CD8-positive, alpha-beta memory T cell (primary cell): Measurements from ENCODE around the gene KLHL22. TPM values are rescaled to one million over a fixed set of nuclear protein-coding genes. Genes with fewer than 3 reads are reported as not detected.
A peak's percentile ranks its signal among the peaks of the same experiment; 100 is the strongest.
"Not testable (repeated sequence)": the region's sequence is repeated elsewhere in the genome, so short reads cannot be mapped to it uniquely, and the experiment has no call there.

Experiments used
- CTCF ChIA-PET: fragments of 350-600 bp; sonication (Branson Sonifier 250); formaldehyde crosslinking; loops from one replicate; lab custom pipeline; 2021; ENCODE audit warnings: antibody characterized with exemption; lab: Charles Lee
- POLR2A ChIA-PET: fragments of 350-600 bp; sonication (Branson Sonifier 250); formaldehyde crosslinking; loops from one replicate; lab custom pipeline; 2021; ENCODE audit warnings: antibody characterized with exemption; lab: Charles Lee
- DNase-seq, 5 donors: peaks; one replicate each; pipeline versions ENCODE4 v3.0.0 to v3.0.0-alpha.2; 2020 to 2022; ENCODE audit warnings: mixed read lengths in 1 of 5
- H3K27ac ChIP-seq: one replicate; pipeline ENCODE4 v1.7.0; 2013; ENCODE audit warnings: low read depth, mild to moderate bottlenecking, low read length, moderate library complexity
- H3K27me3 ChIP-seq: 2 replicates; pipeline ENCODE4 v1.7.0; 2013; ENCODE audit warnings: low read length, mild to moderate bottlenecking; ENCODE audit not compliant: insufficient read depth, poor library complexity, severe bottlenecking
- H3K36me3 ChIP-seq: 2 replicates; pipeline ENCODE4 v1.7.0; 2013; ENCODE audit warnings: mild to moderate bottlenecking, low read length, moderate library complexity; ENCODE audit not compliant: insufficient read depth
- H3K4me1 ChIP-seq: 2 replicates; pipeline ENCODE4 v1.7.0; 2013; ENCODE audit warnings: mild to moderate bottlenecking, low read length, moderate library complexity; ENCODE audit not compliant: insufficient read depth
- H3K4me3 ChIP-seq: 2 replicates; pipeline ENCODE4 v1.7.0; 2013; ENCODE audit warnings: mild to moderate bottlenecking, low read length
- H3K9me3 ChIP-seq: 2 replicates; pipeline ENCODE4 v1.7.0; 2013; ENCODE audit warnings: mild to moderate bottlenecking, low read length
- H3K27ac Mint-ChIP-seq, 8 donors: one replicate each; pipeline ENCODE4 v1.8.0; 2020 to 2021; ENCODE audit warnings: mixed read lengths in 8 of 8, mild to moderate bottlenecking in 6 of 8, inconsistent platforms in 3 of 8, moderate library complexity in 3 of 8
- H3K27me3 Mint-ChIP-seq, 2 donors: one replicate each; pipeline ENCODE4 v1.8.0; 2020 to 2021; ENCODE audit warnings: mixed read lengths in 2 of 2, mild to moderate bottlenecking in 1 of 2, moderate library complexity in 1 of 2
- H3K36me3 Mint-ChIP-seq, 3 donors: one replicate each; pipeline ENCODE4 v1.8.0; 2020 to 2021; ENCODE audit warnings: mixed read lengths in 3 of 3, inconsistent platforms in 1 of 3, mild to moderate bottlenecking in 1 of 3
- H3K4me1 Mint-ChIP-seq, 3 donors: one replicate each; pipeline ENCODE4 v1.8.0; 2020 to 2021; ENCODE audit warnings: mixed read lengths in 3 of 3, inconsistent platforms in 1 of 3, mild to moderate bottlenecking in 1 of 3
- H3K4me3 Mint-ChIP-seq, 7 donors: one replicate each; pipeline ENCODE4 v1.8.0; 2020 to 2021; ENCODE audit warnings: mixed read lengths in 7 of 7, mild to moderate bottlenecking in 6 of 7, moderate library complexity in 4 of 7, inconsistent platforms in 2 of 7
- H3K9me3 Mint-ChIP-seq, 5 donors: one replicate each; pipeline ENCODE4 v1.8.0; 2020 to 2022; ENCODE audit warnings: mixed read lengths in 5 of 5, mild to moderate bottlenecking in 3 of 5, moderate library complexity in 2 of 5, inconsistent platforms in 1 of 5
- polyA plus RNA-seq: library from polyadenylated mRNA; unstranded; fragments of 300-500 nt; fragmentation: Illumina TruSeq; gene quantifications from one replicate; pipeline ENCODE4 v1.2.3, GENCODE V29; 2021
- total RNA-seq, 2 experiments: library from RNA; stranded (reverse); gene quantifications; one replicate each; pipeline ENCODE4 v1.2.3, GENCODE V29; 2021

Gene KLHL22
- total and polyA plus RNA-seq, 3 experiments from 2014 or later = 17.2 to 25.4 (median 17.6) TPM

DNA sequence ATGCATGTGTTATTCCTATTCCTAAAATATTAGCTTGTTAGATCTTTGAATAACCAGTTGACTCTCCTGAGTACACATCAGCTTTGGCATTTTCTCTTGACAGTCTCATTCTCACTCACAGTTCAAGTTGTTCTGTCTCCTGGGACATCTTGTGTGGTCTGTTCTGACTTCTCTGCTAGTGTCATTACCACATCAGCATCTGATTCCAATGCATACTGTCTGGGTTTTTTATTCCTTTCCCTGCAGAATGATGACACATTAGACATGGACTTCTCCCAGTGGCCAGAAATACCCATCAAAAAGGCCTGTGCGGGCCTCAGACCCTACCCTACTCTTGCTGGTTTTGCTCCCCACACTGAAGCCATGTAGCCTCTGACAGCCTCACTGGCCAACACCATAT is 99.0 kb downstream of the KLHL22 start:
- Mint-ChIP-seq H3K36me3 (peaks cover 0 to 11% (median 8%) of the 10 kb centered on the region in 3 donors), H3K4me1 (peaks cover 39 to 52% (median 48%) of the 10 kb centered on the region in 3 donors), H3K9me3 (no peaks in the 10 kb centered on the region), H3K4me3 (peak overlapping the region in 6 of 7 donors; percentile 14 to 92 (median 80)), H3K27me3 (no peaks in the 10 kb centered on the region), H3K27ac (peak overlapping the region in 2 of 8 donors; percentile 7 to 32)
- DNase-seq = no peak
- Histone ChIP-seq H3K27me3 (no peaks in the 10 kb centered on the region), H3K4me1 (peaks cover 30% of the 10 kb centered on the region), H3K9me3 (no peaks in the 10 kb centered on the region), H3K4me3 (no peak overlapping the region), H3K27ac (no peak overlapping the region), H3K36me3 (peaks cover 8% of the 10 kb centered on the region)
- ChIA-PET POLR2A (interaction anchor here (1.1 kb wide), 1 partner anchor 74 kb away, joined by 3 read pairs; no protein-coding TSS in a partner anchor), CTCF (no interaction called here)

- no peak for DNase-seq
- Mint-ChIP-seq H3K36me3 (peaks cover 0 to 10% (median 7%) of the 10 kb centered on the region in 3 donors), H3K27ac (peak overlapping the region in 3 of 8 donors; percentile 13 to 70 (median 43)), H3K9me3 (no peaks in the 10 kb centered on the region), H3K4me3 (peak overlapping the region; percentile 77 to 92 (median 91)), H3K4me1 (peaks cover 39 to 52% (median 48%) of the 10 kb centered on the region in 3 donors), H3K27me3 (no peaks in the 10 kb centered on the region)
- Histone ChIP-seq H3K27me3 (no peaks in the 10 kb centered on the region), H3K36me3 (peaks cover 4% of the 10 kb centered on the region), H3K4me1 (peaks cover 30% of the 10 kb centered on the region), H3K9me3 (no peaks in the 10 kb centered on the region), H3K27ac (no peak overlapping the region), H3K4me3 (no peak overlapping the region)
- ChIA-PET CTCF (interaction anchor here (1.2 kb wide), 1 partner anchor 309 kb away, joined by 3 read pairs; no protein-coding TSS in a partner anchor), POLR2A (interaction anchor here (1.1 kb wide), 1 partner anchor 73 kb away, joined by 3 read pairs; no protein-coding TSS in a partner anchor)
These were observed 99.7 kb downstream of the KLHL22 start for GRCh38 chr22:20395907-20396287.

DNA sequence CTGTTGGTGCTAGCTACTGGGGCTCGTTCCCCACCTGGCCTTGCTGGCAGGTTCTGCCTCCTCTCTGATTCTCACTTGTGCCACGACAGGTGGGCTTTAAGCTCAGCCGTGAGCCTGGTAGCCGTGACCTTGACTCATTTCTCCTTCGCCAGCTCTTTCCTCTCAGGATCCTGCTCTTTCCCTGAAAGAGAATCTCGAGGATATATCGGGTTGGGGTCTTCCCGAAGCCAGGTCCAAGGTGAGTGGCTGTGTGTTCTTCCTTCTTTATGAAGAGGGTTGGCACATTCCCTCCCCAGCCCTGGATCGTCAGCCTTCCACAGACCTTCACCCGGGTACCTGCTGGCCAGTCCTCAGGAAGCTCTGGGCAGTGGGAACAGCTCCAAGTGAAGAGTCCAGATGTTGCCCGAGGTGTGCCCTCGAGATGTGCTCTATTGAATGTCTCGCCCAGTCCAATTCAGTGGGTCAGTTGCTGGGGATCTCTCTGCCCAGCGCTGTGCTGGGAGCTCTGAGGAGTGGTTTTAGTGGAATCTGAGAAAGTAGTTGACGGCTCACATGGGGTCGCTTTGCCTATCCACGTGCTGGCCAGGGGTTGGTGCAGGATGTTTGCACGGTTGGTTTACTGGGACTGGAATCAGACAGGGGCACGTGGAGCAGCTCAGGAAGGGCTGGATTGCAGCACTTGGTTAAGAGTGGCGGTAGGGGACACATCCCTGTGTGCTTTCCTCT is 100.3 kb downstream of the KLHL22 start:
- ChIA-PET POLR2A (interaction anchor here (0.6 to 1.1 kb wide), 2 partner anchors 73 to 95 kb away, joined by 3 read pairs; no protein-coding TSS in a partner anchor), CTCF (interaction anchor here (1.2 to 1.4 kb wide), 3 partner anchors 9 to 309 kb away, joined by 3 to 5 read pairs (median 4); no protein-coding TSS in a partner anchor)
- no peak overlapping the region for H3K27ac ChIP-seq
- Mint-ChIP-seq H3K4me1 (peaks cover 39 to 52% (median 48%) of the 10 kb centered on the region in 3 donors), H3K36me3 (peaks cover 0 to 10% (median 7%) of the 10 kb centered on the region in 3 donors), H3K4me3 (peak overlapping the region; percentile 77 to 94 (median 91)), H3K9me3 (no peaks in the 10 kb centered on the region), H3K27ac (peak overlapping the region in 7 of 8 donors; percentile 15 to 95 (median 68)), H3K27me3 (no peaks in the 10 kb centered on the region)
- peaks cover 30% of the 10 kb centered on the region for H3K4me1 ChIP-seq
- no peak for DNase-seq
- no peaks in the 10 kb centered on the region for H3K36me3 ChIP-seq
- no peak overlapping the region for H3K4me3 ChIP-seq
- H3K9me3 ChIP-seq = no peaks in the 10 kb centered on the region
- no peaks in the 10 kb centered on the region for H3K27me3 ChIP-seq

GRCh38 chr22:20393705-20394476 is 101.7 kb downstream of the KLHL22 start, which contains the start of gene ZNF74:
ZNF74 (plus strand) TSS chr22:20394151; CDS start chr22:20394629, 478 bp downstream.
- peak; percentile 74 to 87 (median 82) for DNase-seq
- H3K27me3 Mint-ChIP-seq = no peaks in the 10 kb centered on the region
- H3K27ac Mint-ChIP-seq = peak within 1 kb of the TSS; percentile 38 to 99 (median 94)
- Histone ChIP-seq H3K36me3 (no peaks in the 10 kb centered on the region), H3K27me3 (no peaks in the 10 kb centered on the region), H3K9me3 (no peaks in the 10 kb centered on the region), H3K4me1 (peaks cover 30% of the 10 kb centered on the region), H3K27ac (peak within 1 kb of the TSS; percentile 84), H3K4me3 (peak within 1 kb of the TSS; percentile 71)
- POLR2A ChIA-PET = interaction anchor here (1.0 kb wide), 2 partner anchors 70 to 95 kb away, joined by 3 to 4 read pairs; no protein-coding TSS in a partner anchor
- H3K9me3 Mint-ChIP-seq = peaks cover 0 to 2% (median 0%) of the 10 kb centered on the region in 5 donors
- H3K36me3 Mint-ChIP-seq = peaks cover 0 to 7% (median 6%) of the 10 kb centered on the region in 3 donors
- peaks cover 32 to 45% (median 39%) of the 10 kb centered on the region in 3 donors for H3K4me1 Mint-ChIP-seq
- CTCF ChIA-PET = interaction anchor here (1.0 to 1.4 kb wide), 4 partner anchors 10 to 170 kb away, joined by 3 to 5 read pairs (median 4); no protein-coding TSS in a partner anchor
- H3K4me3 Mint-ChIP-seq = peak within 1 kb of the TSS; percentile 77 to 94 (median 91)

GRCh38 chr22:20392983-20393704 is 102.5 kb downstream of the KLHL22 start:
- Histone ChIP-seq H3K27me3 (no peaks in the 10 kb centered on the region), H3K36me3 (no peaks in the 10 kb centered on the region), H3K9me3 (no peaks in the 10 kb centered on the region), H3K4me1 (peaks cover 30% of the 10 kb centered on the region), H3K27ac (peak overlapping the region; percentile 84), H3K4me3 (peak overlapping the region; percentile 71)
- Mint-ChIP-seq H3K36me3 (peaks cover 0 to 7% (median 6%) of the 10 kb centered on the region in 3 donors), H3K4me3 (peak overlapping the region; percentile 77 to 94 (median 91)), H3K4me1 (peaks cover 29 to 40% (median 38%) of the 10 kb centered on the region in 3 donors), H3K9me3 (peaks cover 0 to 2% (median 0%) of the 10 kb centered on the region in 5 donors), H3K27ac (peak overlapping the region in 7 of 8 donors; percentile 38 to 99 (median 94)), H3K27me3 (no peaks in the 10 kb centered on the region)
- no peak for DNase-seq
- ChIA-PET POLR2A (interaction anchor here (1.0 kb wide), 2 partner anchors 70 to 94 kb away, joined by 3 to 4 read pairs; no protein-coding TSS in a partner anchor), CTCF (interaction anchor here (1.0 to 1.1 kb wide), 2 partner anchors 12 to 171 kb away, joined by 3 read pairs; no protein-coding TSS in a partner anchor)

DNA sequence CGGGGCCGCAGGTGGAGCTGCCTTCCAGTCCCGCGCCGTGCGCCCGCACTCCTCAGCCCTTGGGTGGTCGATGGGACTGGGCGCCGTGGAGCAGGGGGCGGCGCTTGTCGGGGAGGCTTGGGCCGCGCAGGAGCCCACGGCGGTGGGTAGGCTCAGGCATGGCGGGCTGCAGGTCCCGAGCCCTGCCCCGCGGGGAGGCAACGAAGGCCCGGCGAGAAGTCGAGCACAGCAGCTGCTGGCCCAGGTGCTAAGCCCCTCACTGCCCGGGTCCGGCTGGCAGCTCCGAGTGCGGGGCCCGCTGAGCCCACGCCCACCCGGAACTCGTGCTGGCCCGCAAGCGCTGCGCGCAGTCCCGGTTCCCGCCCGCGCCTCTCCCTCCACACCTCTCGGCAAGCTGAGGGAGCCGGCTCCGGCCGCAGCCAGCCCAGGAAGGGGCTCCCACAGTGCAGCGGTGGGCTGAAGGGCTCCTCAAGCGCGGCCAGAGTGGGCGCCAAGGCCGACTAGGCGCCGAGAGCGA is 103.2 kb downstream of the KLHL22 start:
- peak overlapping the region in 2 of 7 donors; percentile 60 for H3K4me3 Mint-ChIP-seq
- H3K27ac Mint-ChIP-seq, H3K27me3 Mint-ChIP-seq, POLR2A ChIA-PET, H3K4me3 ChIP-seq, H3K36me3 ChIP-seq, H3K27me3 ChIP-seq, H3K36me3 Mint-ChIP-seq, H3K9me3 Mint-ChIP-seq, H3K9me3 ChIP-seq, DNase-seq, H3K27ac ChIP-seq: not testable (repeated sequence)
- peaks cover 30% of the 10 kb centered on the region for H3K4me1 ChIP-seq
- CTCF ChIA-PET = interaction anchor here (1.8 kb wide), 1 partner anchor 73 kb away, joined by 4 read pairs; the partner anchor contains the start of gene DGCR6L
- peaks cover 27 to 37% (median 35%) of the 10 kb centered on the region in 3 donors for H3K4me1 Mint-ChIP-seq
